ENCODE measurements around the gene PARD6G.
"Not testable (repeated sequence)": the region's sequence is repeated elsewhere in the genome, so short reads cannot be mapped to it uniquely, and the experiment has no call there.

The PARD6G gene

GRCh38 chr18:80243204-80243603, 4.1 kb downstream of the PARD6G start:
- H3K4me3 ChIP-seq (ENCODE audit: low read length) = no peak overlapping the region
- no peak for DNase-seq (ENCODE audit: low read depth, low spot score)

GRCh38 chr18:80241919-80242777, 5.2 kb downstream of the PARD6G start:
- DNase-seq (ENCODE audit: low read depth, low spot score) = no peak
- no peak overlapping the region for H3K4me3 ChIP-seq (ENCODE audit: low read length)

GRCh38 chr18:80239830-80240229, 7.5 kb downstream of the PARD6G start:
- DNase-seq (ENCODE audit: low read depth, low spot score) = no peak

GRCh38 chr18:80238651-80239260, 8.6 kb downstream of the PARD6G start:
- H3K4me3 ChIP-seq (ENCODE audit: low read length) = no peak overlapping the region
- no peak for DNase-seq (ENCODE audit: low read depth, low spot score)

More at GRCh38 chr18:80239830-80240229, 7.5 kb downstream of the PARD6G start:
- no peak overlapping the region for H3K4me3 ChIP-seq (ENCODE audit: low read length)

GRCh38 chr18:80237519-80237918, 9.8 kb downstream of the PARD6G start:
- not testable (repeated sequence) for DNase-seq (ENCODE audit: low read depth, low spot score); H3K4me3 ChIP-seq (ENCODE audit: low read length)

DNA sequence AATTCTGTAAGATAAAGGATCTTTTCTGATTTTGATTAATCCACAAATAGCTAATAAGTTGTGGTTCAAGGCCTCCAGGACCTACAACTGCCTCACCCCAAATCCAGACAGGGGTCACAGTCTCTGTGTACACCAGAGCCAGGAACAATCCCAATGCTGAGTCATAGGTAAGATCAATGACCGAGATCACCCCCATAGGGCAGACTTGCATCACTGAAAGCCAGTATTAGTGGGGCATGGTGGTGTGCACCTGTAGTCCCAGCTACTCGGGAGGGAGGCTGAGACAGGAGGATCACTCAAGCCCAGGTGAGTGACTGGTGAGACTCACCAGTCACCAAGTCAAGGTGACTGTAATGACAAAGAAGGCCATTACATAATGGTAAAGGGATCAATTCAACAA, 12.9 kb downstream of the PARD6G start:
- H3K4me3 ChIP-seq (ENCODE audit: low read length) = no peak overlapping the region

DNA sequence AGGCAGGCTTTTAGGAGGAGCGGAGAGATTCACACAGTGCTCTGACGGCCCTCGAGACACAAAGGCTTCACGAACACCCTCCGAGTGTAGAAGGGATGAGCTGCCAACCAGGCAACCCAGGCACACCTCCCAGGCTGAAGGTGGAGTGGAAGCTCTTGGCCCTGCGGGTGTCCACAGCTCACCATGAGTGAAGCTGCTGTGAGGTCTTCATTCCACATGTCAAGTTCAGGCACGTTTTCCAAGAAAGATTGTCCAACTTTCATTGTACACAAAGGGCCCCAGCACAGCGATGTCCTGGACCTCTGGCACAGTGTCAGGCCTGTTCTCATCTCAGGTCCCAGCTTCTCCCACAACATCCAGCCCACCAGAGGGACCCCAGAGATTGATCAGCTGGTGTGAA, 13.4 kb downstream of the PARD6G start:
- H3K4me3 ChIP-seq (ENCODE audit: low read length) = no peak overlapping the region
- no peak for DNase-seq (ENCODE audit: low read depth, low spot score)

More for the DNA sequence above, 12.9 kb downstream of the PARD6G start:
- no peak for DNase-seq (ENCODE audit: low read depth, low spot score)

- no peak for DNase-seq (ENCODE audit: low read depth, low spot score)
- no peak overlapping the region for H3K4me3 ChIP-seq (ENCODE audit: low read length)
Observed at GRCh38 chr18:80233201-80233835, 14.0 kb downstream of the PARD6G start.

DNA sequence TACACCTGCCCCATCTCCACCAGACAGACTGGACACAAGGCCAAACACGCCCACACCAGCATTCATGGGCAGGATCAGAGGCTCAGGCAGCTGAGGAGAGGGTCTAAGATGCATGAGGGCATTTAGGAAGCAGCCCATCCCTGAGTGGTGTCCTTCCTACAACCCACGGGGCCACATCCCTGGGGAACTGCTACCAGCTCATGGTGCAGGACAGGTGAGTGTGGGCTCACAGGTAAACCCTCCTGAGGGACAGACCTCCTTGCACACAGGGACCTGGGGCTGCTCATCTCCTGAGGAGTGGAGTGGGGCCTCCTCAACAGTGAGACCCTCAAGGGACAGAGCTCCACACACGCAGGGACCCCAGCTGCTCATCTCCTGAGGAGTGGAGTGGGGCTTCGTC, 14.6 kb downstream of the PARD6G start:
- no peak overlapping the region for H3K4me3 ChIP-seq (ENCODE audit: low read length)
- no peak for DNase-seq (ENCODE audit: low read depth, low spot score)

DNA sequence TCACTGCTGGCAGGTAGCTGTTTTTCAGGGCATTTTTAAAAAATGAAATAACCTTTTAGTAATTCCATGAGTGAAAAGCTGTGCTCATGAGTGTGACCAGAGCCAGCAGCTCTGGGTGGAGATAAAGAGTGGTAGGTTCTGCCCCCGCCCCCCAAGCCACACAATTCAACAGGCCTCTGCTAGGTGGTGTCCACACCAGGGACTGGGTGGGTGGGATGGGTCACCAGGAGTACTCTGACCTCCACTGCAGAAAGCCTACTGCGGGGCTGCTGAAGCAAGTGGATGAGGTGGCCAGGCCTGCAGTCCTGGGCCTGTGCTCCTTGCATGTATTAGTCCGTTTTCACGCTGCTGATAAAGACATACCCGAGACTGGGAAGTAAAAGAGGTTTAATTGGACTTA, 15.3 kb downstream of the PARD6G start:
- H3K4me3 ChIP-seq (ENCODE audit: low read length) = no peak overlapping the region
- DNase-seq (ENCODE audit: low read depth, low spot score) = no peak

DNA sequence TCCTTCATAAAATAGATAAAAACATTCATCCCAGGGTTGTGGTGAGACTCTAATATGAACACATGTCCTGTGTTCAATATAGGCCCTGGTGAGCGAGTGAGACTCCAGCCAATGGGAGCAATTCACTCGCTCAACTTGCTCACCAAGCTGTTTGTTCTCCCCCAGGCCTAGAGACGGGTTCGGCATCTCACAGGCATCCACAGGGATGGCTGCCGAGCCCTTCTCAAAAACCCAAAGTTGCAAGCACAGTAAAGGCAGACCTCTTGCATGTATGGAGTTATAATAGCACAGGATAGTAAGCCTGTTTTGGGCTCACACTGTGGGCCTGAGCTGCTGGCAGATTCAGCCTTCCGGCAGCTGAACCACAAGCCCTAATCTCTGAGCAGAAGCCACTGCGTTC, 15.7 kb downstream of the PARD6G start:
- DNase-seq (ENCODE audit: low read depth, low spot score) = no peak
- H3K4me3 ChIP-seq (ENCODE audit: low read length) = no peak overlapping the region

- DNase-seq (ENCODE audit: low read depth, low spot score) = no peak
- no peak overlapping the region for H3K4me3 ChIP-seq (ENCODE audit: low read length)
Observed at GRCh38 chr18:80231151-80231550, 16.2 kb downstream of the PARD6G start.

DNA sequence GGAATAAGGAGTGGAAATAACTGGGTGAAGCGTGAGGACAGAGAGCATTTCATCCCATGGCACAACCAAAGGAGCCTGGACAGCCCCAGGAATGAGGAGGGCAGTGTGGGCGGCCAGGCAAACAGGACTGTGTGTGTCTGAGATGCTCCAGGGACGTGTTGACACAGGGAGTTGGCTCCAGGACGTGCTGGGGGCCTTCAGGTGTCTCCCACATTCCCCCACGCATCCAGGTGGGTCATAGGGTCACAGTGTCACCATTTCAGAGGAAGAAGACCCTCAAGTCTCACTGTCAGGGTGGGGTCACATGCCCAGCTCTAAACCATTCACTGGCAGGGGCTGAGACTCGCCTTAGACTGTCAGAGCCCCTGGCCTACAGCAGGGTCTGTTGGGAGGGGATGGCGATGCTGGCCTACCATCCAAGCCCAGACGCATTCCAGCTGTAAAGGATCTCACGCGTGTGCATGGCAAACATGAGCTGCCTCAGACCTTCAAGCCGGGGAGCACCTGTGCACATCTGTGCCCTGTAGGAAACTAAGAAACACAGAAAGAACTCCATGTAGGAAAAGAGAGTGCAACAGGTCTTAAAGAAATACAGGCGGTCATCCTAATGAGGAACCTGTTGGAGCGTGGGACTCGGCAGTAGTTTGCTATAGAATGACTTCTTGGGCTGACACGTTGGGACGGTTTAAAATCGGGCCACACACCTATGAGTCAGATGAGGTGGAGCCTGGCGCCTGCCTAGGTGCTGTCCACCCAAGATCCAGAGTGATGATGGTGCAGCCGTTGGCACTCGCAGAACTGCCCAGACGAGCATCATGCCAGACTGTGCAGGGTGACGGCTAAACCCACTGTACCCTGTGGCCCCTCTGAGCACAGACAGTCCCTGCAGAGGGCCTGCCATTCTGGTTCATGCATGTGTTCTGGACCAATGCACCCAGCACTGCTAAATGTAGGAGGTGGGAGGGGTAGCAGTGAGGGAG, 17.3 kb downstream of the PARD6G start:
- H3K4me3 ChIP-seq (ENCODE audit: low read length) = no peak overlapping the region
- DNase-seq (ENCODE audit: low read depth, low spot score) = no peak

DNA sequence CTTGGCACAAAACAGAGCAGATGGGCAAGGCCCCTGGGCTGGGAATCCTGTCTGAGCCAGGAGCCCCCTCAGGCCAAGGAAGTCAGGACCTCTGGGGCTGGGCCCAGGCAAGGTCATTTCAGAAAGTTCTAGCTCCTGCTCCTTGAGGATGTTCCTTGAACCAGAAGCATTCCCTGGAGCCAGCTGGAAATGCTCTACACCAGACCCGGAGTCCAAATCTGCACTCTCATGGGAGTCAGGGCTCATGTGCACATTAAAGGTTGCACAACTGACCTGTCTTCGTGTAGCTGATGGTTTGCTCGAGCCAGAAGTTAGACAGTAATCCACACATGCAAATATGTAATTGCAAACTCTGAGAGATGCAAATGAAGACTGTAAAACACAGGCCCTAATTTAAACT, 18.0 kb downstream of the PARD6G start:
- H3K4me3 ChIP-seq (ENCODE audit: low read length) = no peak overlapping the region
- DNase-seq (ENCODE audit: low read depth, low spot score) = no peak

DNA sequence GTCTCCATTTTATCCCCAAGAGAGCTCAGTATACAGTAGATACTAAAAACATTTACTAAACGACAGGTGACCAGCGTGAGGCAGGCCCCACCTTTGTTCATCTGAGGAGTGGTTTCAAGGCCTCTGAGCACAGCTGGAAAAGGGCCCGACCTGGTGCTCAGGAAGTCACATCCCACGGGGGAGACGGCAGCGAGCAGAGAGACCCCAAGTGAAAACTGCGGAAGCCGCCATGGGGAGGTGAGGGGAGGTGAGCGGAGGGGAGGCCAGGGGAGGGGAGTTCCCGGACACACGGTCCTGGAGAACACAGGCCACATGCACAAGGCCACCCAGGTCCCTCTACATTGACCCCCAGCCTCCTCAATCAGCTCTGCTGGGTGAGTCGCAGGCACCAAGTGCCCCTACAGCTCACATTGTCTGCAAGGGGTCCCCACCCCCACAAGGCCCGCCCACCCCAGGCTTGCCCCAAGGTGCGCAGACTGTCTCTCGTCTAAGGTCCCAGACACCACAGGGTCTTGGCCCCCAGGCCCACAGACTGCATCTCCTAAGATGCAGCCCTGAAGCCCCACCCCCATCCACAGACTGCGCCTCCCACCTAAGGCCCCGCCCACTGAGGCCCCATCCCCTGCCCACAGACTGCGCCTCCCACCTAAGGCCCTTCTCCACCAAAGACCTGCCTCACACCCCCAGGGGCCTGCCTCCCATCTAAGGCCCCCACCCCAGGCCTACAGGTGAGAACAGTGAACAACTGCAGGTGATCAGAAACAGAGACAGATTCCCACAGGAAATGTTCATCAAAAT, 19.1 kb downstream of the PARD6G start:
- DNase-seq (ENCODE audit: low read depth, low spot score) = no peak

GRCh38 chr18:80227472-80227871, 19.8 kb downstream of the PARD6G start:
- H3K4me3 ChIP-seq (ENCODE audit: low read length) = no peak overlapping the region
- DNase-seq (ENCODE audit: low read depth, low spot score) = no peak

More for the DNA sequence above, 19.1 kb downstream of the PARD6G start:
- no peak overlapping the region for H3K4me3 ChIP-seq (ENCODE audit: low read length)

- no peak for DNase-seq (ENCODE audit: low read depth, low spot score)
- H3K4me3 ChIP-seq (ENCODE audit: low read length) = no peak overlapping the region
Observed at GRCh38 chr18:80225685-80226084, 21.6 kb downstream of the PARD6G start.

GRCh38 chr18:80223581-80224148, 23.6 kb downstream of the PARD6G start:
- DNase-seq (ENCODE audit: low read depth, low spot score) = no peak

More at GRCh38 chr18:80223581-80224148, 23.6 kb downstream of the PARD6G start:
- H3K4me3 ChIP-seq (ENCODE audit: low read length) = no peak overlapping the region

Data from Jurkat, Clone E6-1 (cell line).